ENCODE measurements around the gene SCD5. TPM values are rescaled to one million over a fixed set of nuclear protein-coding genes. Genes with fewer than 3 reads are reported as not detected.

The SCD5 gene
- total and polyA plus RNA-seq, 2 of the 13 experiments (the other 11 are each of a cell fraction or from before 2014, with no cell fraction given), result not detected

DNA sequence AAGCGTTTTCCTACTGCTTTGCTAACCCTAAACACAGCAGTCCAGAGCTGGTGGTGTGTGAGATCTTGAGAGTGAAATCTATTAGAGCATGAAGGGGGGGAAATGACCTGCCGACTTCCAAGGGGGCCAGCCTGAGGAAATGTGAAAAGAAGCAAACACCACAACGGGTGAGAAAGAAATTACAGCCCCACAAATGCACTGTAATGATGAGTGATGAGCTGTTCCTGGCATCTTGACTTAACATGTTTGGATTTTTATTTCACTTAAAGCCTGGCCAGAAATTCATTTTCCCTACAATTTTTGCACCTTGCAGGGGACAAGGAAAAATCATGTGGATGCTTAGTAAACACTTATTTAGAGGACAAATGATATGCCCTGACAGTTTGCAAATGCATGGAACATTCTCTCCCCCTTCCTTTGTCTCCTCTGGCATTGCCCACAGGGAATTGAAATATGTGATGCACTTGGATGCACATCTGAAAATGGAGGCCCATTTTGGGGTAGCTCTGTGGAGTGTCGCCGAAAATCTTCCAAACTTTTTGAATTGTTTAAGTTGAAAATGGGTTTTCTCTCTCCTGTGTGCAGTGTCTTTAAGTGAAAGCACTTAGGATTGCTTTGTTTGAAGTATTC, 152.5 kb downstream of the SCD5 start:
- no peaks in the 10 kb centered on the region for H3K79me2 ChIP-seq (ENCODE audit: insufficient read depth, low read length)
- H2AFZ ChIP-seq (ENCODE audit: low read length), result no peak overlapping the region
- in situ Hi-C loops (cut with HindIII; ENCODE audit: extremely low pct_ligation_motif_present, low pct_unique_long_range_greater_than_20kb) (no loop called here), intact Hi-C loops (cut with micrococcal nuclease; ENCODE audit: unreplicated experiment) (no loop called here)
- H3K9ac ChIP-seq (ENCODE audit: insufficient read depth, low read depth, low read length), result no peak overlapping the region
- ChIA-PET POLR2A (no interaction called here), CTCF (ENCODE audit: low intra/inter-chr PET ratio, low total read pairs) (no interaction called here)
- H3K36me3 ChIP-seq (replicated peaks in 1 of 2; ENCODE audit: control insufficient read depth in 1 of 2, insufficient read depth in 2 of 2, low read length in 2 of 2), result no peaks in the 10 kb centered on the region
- 12% methylated on average over 5 of the region's 5 CpGs for WGBS (ENCODE audit: low lambda C conversion rate)
- no peak for DNase-seq (ENCODE audit: low spot score)
- no peaks in the 10 kb centered on the region for H3K9me3 ChIP-seq (ENCODE audit: low read length)
- H3K27me3 ChIP-seq (ENCODE audit: control insufficient read depth in 1 of 2, insufficient read depth in 2 of 2, low read length in 2 of 2), result peaks cover 0 to 2% of the 10 kb centered on the region in 2 experiments; a peak in 2 of 5 replicates
- no peak overlapping the region for H3K4me2 ChIP-seq (ENCODE audit: low read depth, low read length)
- BruUV-seq (replicated peaks), result no TSS peak
- no peaks in the 10 kb centered on the region for H3K4me1 ChIP-seq (ENCODE audit: insufficient read depth, low read length)
- no peak for FAIRE-seq
- no peak for ATAC-seq
- no peak overlapping the region for H3K27ac ChIP-seq (ENCODE audit: extremely low read length, insufficient read depth, low read length)
- TF ChIP-seq RBM39 (IDR thresholded peaks at IDR 0.05; ENCODE audit: low read depth, low read length, poor library complexity, severe bottlenecking), result no peak
- no peak for TF ChIP-seq DPF2 (CRISPR knock-in tag; IDR thresholded peaks at IDR 0.05; ENCODE audit: borderline replicate concordance, low read depth)
- TF ChIP-seq ARHGAP35 (CRISPR knock-in tag; IDR thresholded peaks at IDR 0.05; ENCODE audit: borderline replicate concordance), result no peak
- no peaks in the 10 kb centered on the region for H4K20me1 ChIP-seq (ENCODE audit: insufficient read depth, low read length)
- no peak overlapping the region for H3K4me3 ChIP-seq (replicated peaks in 1 of 3; ENCODE audit: insufficient read depth in 1 of 3, low read depth in 2 of 3, low read length in 3 of 3)

DNA sequence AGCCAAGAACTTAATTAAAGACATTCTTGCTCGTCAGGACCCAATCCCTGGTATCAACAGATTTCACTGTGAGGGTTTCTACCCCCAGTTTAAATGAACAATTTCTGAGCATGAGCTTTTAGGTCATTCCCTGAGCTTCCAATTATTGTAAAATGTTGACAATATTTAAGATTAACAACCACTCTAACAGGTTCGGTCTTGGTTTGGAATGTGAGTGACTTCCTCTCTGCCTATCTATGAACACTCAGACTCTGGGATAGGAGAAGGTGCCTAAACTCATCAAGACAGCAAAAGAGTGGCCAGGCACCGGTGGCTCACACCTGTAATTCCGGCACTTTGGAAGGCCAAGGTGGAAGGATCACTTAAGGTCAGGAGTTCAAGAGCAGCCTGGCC, 153.9 kb downstream of the SCD5 start:
- ATAC-seq (no peak), DNase-seq (ENCODE audit: low spot score) (no peak), FAIRE-seq (no peak)
- Histone ChIP-seq H4K20me1 (ENCODE audit: insufficient read depth, low read length) (no peaks in the 10 kb centered on the region), H3K9me3 (ENCODE audit: low read length) (no peaks in the 10 kb centered on the region), H3K27ac (ENCODE audit: extremely low read length, insufficient read depth, low read length) (no peak overlapping the region), H3K4me2 (ENCODE audit: low read depth, low read length) (no peak overlapping the region), H3K4me1 (ENCODE audit: insufficient read depth, low read length) (peaks cover 7% of the 10 kb centered on the region; the same call in 1 of the 2 replicates), H3K4me3 (replicated peaks in 1 of 3; ENCODE audit: insufficient read depth in 1 of 3, low read depth in 2 of 3, low read length in 3 of 3) (no peak overlapping the region), H3K9ac (ENCODE audit: insufficient read depth, low read depth, low read length) (no peak overlapping the region), H2AFZ (ENCODE audit: low read length) (no peak overlapping the region), H3K79me2 (ENCODE audit: insufficient read depth, low read length) (no peaks in the 10 kb centered on the region), H3K27me3 (ENCODE audit: control insufficient read depth in 1 of 2, insufficient read depth in 2 of 2, low read length in 2 of 2) (peaks cover 0 to 2% of the 10 kb centered on the region in 2 experiments; a peak in 2 of 5 replicates), H3K36me3 (replicated peaks in 1 of 2; ENCODE audit: control insufficient read depth in 1 of 2, insufficient read depth in 2 of 2, low read length in 2 of 2) (no peaks in the 10 kb centered on the region)
- in situ Hi-C loops (cut with HindIII; ENCODE audit: extremely low pct_ligation_motif_present, low pct_unique_long_range_greater_than_20kb) (no loop called here), intact Hi-C loops (cut with micrococcal nuclease; ENCODE audit: unreplicated experiment) (no loop called here)
- ChIA-PET CTCF (ENCODE audit: low intra/inter-chr PET ratio, low total read pairs) (no interaction called here), POLR2A (no interaction called here)
- WGBS (ENCODE audit: low lambda C conversion rate), result 29% methylated on average over 4 of the region's 4 CpGs
- BruUV-seq (replicated peaks), result no TSS peak
- TF ChIP-seq EHMT2 (IDR thresholded peaks at IDR 0.05; ENCODE audit: borderline replicate concordance, low read depth, low read length) (no peak), SOX13 (IDR thresholded peaks at IDR 0.05) (no peak), SOX13 (CRISPR knock-in tag; conservative IDR thresholded peaks at IDR 0.05 in 1 of 2, IDR thresholded peaks at IDR 0.05 in 1 of 2) (no peak), RBAK (CRISPR knock-in tag; IDR thresholded peaks at IDR 0.05) (no peak), PLRG1 (conservative IDR thresholded peaks at IDR 0.05) (no peak), RARG (CRISPR knock-in tag; IDR thresholded peaks at IDR 0.05; ENCODE audit: low read depth) (no peak), ZNF615 (CRISPR knock-in tag; IDR thresholded peaks at IDR 0.05; ENCODE audit: borderline replicate concordance) (no peak)
- TF ChIP-seq, protein P1, sequence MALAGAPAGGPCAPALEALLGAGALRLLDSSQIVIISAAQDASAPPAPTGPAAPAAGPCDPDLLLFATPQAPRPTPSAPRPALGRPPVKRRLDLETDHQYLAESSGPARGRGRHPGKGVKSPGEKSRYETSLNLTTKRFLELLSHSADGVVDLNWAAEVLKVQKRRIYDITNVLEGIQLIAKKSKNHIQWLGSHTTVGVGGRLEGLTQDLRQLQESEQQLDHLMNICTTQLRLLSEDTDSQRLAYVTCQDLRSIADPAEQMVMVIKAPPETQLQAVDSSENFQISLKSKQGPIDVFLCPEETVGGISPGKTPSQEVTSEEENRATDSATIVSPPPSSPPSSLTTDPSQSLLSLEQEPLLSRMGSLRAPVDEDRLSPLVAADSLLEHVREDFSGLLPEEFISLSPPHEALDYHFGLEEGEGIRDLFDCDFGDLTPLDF (CRISPR knock-in tag; IDR thresholded peaks at IDR 0.05), result no peak
- TF ChIP-seq, protein P2, sequence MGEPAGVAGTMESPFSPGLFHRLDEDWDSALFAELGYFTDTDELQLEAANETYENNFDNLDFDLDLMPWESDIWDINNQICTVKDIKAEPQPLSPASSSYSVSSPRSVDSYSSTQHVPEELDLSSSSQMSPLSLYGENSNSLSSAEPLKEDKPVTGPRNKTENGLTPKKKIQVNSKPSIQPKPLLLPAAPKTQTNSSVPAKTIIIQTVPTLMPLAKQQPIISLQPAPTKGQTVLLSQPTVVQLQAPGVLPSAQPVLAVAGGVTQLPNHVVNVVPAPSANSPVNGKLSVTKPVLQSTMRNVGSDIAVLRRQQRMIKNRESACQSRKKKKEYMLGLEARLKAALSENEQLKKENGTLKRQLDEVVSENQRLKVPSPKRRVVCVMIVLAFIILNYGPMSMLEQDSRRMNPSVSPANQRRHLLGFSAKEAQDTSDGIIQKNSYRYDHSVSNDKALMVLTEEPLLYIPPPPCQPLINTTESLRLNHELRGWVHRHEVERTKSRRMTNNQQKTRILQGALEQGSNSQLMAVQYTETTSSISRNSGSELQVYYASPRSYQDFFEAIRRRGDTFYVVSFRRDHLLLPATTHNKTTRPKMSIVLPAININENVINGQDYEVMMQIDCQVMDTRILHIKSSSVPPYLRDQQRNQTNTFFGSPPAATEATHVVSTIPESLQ (CRISPR knock-in tag; conservative IDR thresholded peaks at IDR 0.05), result no peak
- TF ChIP-seq, protein P3, sequence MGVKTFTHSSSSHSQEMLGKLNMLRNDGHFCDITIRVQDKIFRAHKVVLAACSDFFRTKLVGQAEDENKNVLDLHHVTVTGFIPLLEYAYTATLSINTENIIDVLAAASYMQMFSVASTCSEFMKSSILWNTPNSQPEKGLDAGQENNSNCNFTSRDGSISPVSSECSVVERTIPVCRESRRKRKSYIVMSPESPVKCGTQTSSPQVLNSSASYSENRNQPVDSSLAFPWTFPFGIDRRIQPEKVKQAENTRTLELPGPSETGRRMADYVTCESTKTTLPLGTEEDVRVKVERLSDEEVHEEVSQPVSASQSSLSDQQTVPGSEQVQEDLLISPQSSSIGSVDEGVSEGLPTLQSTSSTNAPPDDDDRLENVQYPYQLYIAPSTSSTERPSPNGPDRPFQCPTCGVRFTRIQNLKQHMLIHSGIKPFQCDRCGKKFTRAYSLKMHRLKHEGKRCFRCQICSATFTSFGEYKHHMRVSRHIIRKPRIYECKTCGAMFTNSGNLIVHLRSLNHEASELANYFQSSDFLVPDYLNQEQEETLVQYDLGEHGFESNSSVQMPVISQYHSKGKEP (CRISPR knock-in tag; IDR thresholded peaks at IDR 0.05), result no peak
